ENCODE results near the gene ASPA. TPM values are rescaled to one million over a fixed set of nuclear protein-coding genes. Genes with fewer than 3 reads are reported as not detected.
A peak's percentile ranks its signal among the peaks of the same experiment; 100 is the strongest.

The ASPA gene
- total RNA-seq, 4 donors from 2014 or later = 1.7 to 2.9 (median 2.5) TPM

- no peaks in the 10 kb centered on the region for H3K36me3 ChIP-seq
- peak overlapping the region in 1 of 4 donors; percentile 12 for H3K4me3 ChIP-seq
- TF ChIP-seq CTCF (IDR thresholded peaks at IDR 0.05) = no peak
- no peak for TF ChIP-seq POLR2A (IDR thresholded peaks at IDR 0.05; ENCODE audit: low read depth)
- TF ChIP-seq EP300 (IDR thresholded peaks at IDR 0.05) = no peak
- no peak for TF ChIP-seq POLR2AphosphoS5 (IDR thresholded peaks at IDR 0.05)
- H3K9me3 ChIP-seq = no peaks in the 10 kb centered on the region
- peak overlapping the region in 2 of 4 donors; percentile 6 to 52 for H3K27ac ChIP-seq (replicated peaks in 1 of 4)
- H3K4me1 ChIP-seq = peaks cover 0 to 5% (median 0%) of the 10 kb centered on the region in 4 donors
- intact Hi-C loops (cut with DNase I) = no loop called here
- peaks cover 0 to 51% (median 0%) of the 10 kb centered on the region in 4 donors for H3K27me3 ChIP-seq
- DNase-seq (ENCODE audit: extremely low spot score) = no peak
- WGBS = 67% methylated on average over 14 of the region's 14 CpGs
These were observed 52.6 kb downstream of the ASPA start for GRCh38 chr17:3528403-3528851.

- Histone ChIP-seq H3K27me3 (peaks cover 0 to 57% (median 0%) of the 10 kb centered on the region in 4 donors), H3K27ac (replicated peaks in 1 of 4) (peak overlapping the region in 2 of 4 donors; percentile 6 to 52), H3K4me1 (peaks cover 0 to 5% (median 0%) of the 10 kb centered on the region in 4 donors), H3K36me3 (no peaks in the 10 kb centered on the region), H3K4me3 (peak overlapping the region in 1 of 4 donors; percentile 12), H3K9me3 (no peaks in the 10 kb centered on the region)
- TF ChIP-seq POLR2A (IDR thresholded peaks at IDR 0.05; ENCODE audit: low read depth) (no peak), EP300 (IDR thresholded peaks at IDR 0.05) (no peak), POLR2AphosphoS5 (IDR thresholded peaks at IDR 0.05) (no peak), CTCF (IDR thresholded peaks at IDR 0.05) (no peak)
- 55% methylated on average over 11 of the region's 11 CpGs for WGBS
- intact Hi-C loops (cut with DNase I) = no loop called here
- DNase-seq (ENCODE audit: extremely low spot score) = no peak
These were observed 53.2 kb downstream of the ASPA start for GRCh38 chr17:3528880-3529511.

- Histone ChIP-seq H3K9me3 (no peaks in the 10 kb centered on the region), H3K36me3 (no peaks in the 10 kb centered on the region), H3K27ac (replicated peaks in 1 of 4) (peak overlapping the region; percentile 16 to 57 (median 50)), H3K4me1 (peaks cover 0 to 5% (median 2%) of the 10 kb centered on the region in 4 donors), H3K27me3 (peaks cover 0 to 67% (median 0%) of the 10 kb centered on the region in 4 donors), H3K4me3 (peak overlapping the region in 1 of 4 donors; percentile 7)
- no peak for DNase-seq (ENCODE audit: extremely low spot score)
- 56% methylated on average over 23 of the region's 32 CpGs for WGBS
- TF ChIP-seq EP300 (IDR thresholded peaks at IDR 0.05) (no peak), POLR2A (IDR thresholded peaks at IDR 0.05; ENCODE audit: low read depth) (no peak), CTCF (IDR thresholded peaks at IDR 0.05) (no peak), POLR2AphosphoS5 (IDR thresholded peaks at IDR 0.05) (no peak)
- intact Hi-C loops (cut with DNase I) = no loop called here
These were observed 54.3 kb downstream of the ASPA start for GRCh38 chr17:3529817-3530741.

- 73% methylated on average over 15 of the region's 21 CpGs for WGBS
- H3K27me3 ChIP-seq = peaks cover 0 to 79% (median 2%) of the 10 kb centered on the region in 4 donors
- H3K4me3 ChIP-seq = no peak overlapping the region
- no peaks in the 10 kb centered on the region for H3K9me3 ChIP-seq
- no peaks in the 10 kb centered on the region for H3K36me3 ChIP-seq
- H3K4me1 ChIP-seq = peaks cover 0 to 12% (median 10%) of the 10 kb centered on the region in 4 donors
- H3K27ac ChIP-seq (replicated peaks in 1 of 4) = peak overlapping the region; percentile 41 to 60 (median 48)
- DNase-seq (ENCODE audit: extremely low spot score) = no peak
- TF ChIP-seq EP300 (IDR thresholded peaks at IDR 0.05) (no peak), POLR2A (IDR thresholded peaks at IDR 0.05; ENCODE audit: low read depth) (no peak), POLR2AphosphoS5 (IDR thresholded peaks at IDR 0.05) (no peak), CTCF (IDR thresholded peaks at IDR 0.05) (no peak)
- intact Hi-C loops (cut with DNase I) = no loop called here
These were observed 55.7 kb downstream of the ASPA start for GRCh38 chr17:3531266-3532101.
